Immature natural killer cell (primary cell): Measurements from ENCODE around the gene ZNF485. TPM values are rescaled to one million over a fixed set of nuclear protein-coding genes. Genes with fewer than 3 reads are reported as not detected.
"Not testable (repeated sequence)": the region's sequence is repeated elsewhere in the genome, so short reads cannot be mapped to it uniquely, and the experiment has no call there.

Experiments used
- DNase-seq, 3 donors: peaks; one replicate each; pipeline ENCODE4 v3.0.0; 2022; ENCODE audit warnings: mixed read lengths in 1 of 3
- H3K27ac Mint-ChIP-seq, 6 donors: one replicate each; pipeline ENCODE4 v1.8.0; 2020; ENCODE audit warnings: mixed read lengths in 6 of 6, mild to moderate bottlenecking in 5 of 6, inconsistent platforms in 4 of 6, moderate library complexity in 3 of 6
- H3K27me3 Mint-ChIP-seq, 3 donors: one replicate each; pipeline ENCODE4 v1.8.0; 2020 to 2021; ENCODE audit warnings: low read depth in 3 of 3, mild to moderate bottlenecking in 3 of 3, mixed read lengths in 3 of 3, moderate library complexity in 3 of 3, inconsistent platforms in 1 of 3
- H3K36me3 Mint-ChIP-seq, 3 donors: one replicate each; pipeline ENCODE4 v1.8.0; 2020; ENCODE audit warnings: mixed read lengths in 3 of 3, inconsistent platforms in 2 of 3, mild to moderate bottlenecking in 2 of 3
- H3K4me1 Mint-ChIP-seq, 2 donors: one replicate each; pipeline ENCODE4 v1.8.0; 2020; ENCODE audit warnings: inconsistent platforms in 2 of 2, mild to moderate bottlenecking in 2 of 2, mixed read lengths in 2 of 2, moderate library complexity in 1 of 2
- H3K4me3 Mint-ChIP-seq, 5 donors: one replicate each; pipeline ENCODE4 v1.8.0; 2020; ENCODE audit warnings: mild to moderate bottlenecking in 5 of 5, mixed read lengths in 5 of 5, inconsistent platforms in 3 of 5, moderate library complexity in 3 of 5
- H3K9me3 Mint-ChIP-seq, 6 donors: one replicate each; pipeline ENCODE4 v1.8.0; 2020; ENCODE audit warnings: mild to moderate bottlenecking in 6 of 6, mixed read lengths in 6 of 6, inconsistent platforms in 4 of 6, moderate library complexity in 3 of 6
- polyA plus RNA-seq, 3 donors: library from polyadenylated mRNA; unstranded; fragments of 300-500 nt; fragmentation: Illumina TruSeq; gene quantifications; one replicate each; pipeline ENCODE4 v1.2.3, GENCODE V29; 2021

ZNF485 gene
- polyA plus RNA-seq, 3 donors from 2014 or later, result 2.4 to 6.4 TPM; not detected in 1

DNA sequence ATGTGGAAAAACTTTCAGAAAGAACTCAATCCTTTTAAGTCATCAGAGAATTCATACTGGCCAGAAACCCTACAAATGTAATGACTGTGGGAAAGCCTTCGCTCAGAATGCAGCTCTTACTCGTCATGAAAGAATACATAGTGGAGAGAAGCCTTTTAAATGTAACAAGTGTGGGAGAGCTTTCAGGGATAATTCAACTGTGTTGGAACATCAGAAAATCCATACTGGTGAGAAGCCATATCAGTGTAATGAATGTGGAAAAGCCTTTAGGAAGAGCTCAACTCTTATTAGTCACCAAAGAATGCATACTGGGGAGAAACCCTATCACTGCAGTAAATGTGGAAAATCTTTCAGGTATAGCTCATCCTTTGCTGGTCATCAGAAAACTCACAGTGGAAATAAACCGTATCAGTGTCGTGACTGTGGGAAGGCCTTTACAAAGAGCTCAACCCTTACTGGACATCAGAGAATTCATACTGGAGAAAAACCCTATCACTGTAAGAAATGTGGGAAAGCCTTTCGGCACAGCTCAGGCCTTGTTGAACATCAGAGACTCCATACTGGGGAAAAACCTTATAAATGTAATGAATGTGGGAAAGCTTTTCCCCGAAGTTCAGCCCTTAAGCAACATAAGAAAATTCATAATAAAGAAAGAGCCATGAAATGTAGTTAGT, 10.6 kb downstream of the ZNF485 start:
- peaks cover 47 to 62% (median 58%) of the 10 kb centered on the region in 3 donors for H3K36me3 Mint-ChIP-seq
- H3K27ac Mint-ChIP-seq, result peak overlapping the region in 1 of 6 donors; percentile 12
- peaks cover 0 to 1% (median 0%) of the 10 kb centered on the region in 3 donors for H3K27me3 Mint-ChIP-seq
- peaks cover 0 to 12% of the 10 kb centered on the region in 2 donors for H3K4me1 Mint-ChIP-seq
- H3K9me3 Mint-ChIP-seq, result peaks cover 13 to 58% (median 33%) of the 10 kb centered on the region in 6 donors
- no peak overlapping the region for H3K4me3 Mint-ChIP-seq
- DNase-seq, result no peak

DNA sequence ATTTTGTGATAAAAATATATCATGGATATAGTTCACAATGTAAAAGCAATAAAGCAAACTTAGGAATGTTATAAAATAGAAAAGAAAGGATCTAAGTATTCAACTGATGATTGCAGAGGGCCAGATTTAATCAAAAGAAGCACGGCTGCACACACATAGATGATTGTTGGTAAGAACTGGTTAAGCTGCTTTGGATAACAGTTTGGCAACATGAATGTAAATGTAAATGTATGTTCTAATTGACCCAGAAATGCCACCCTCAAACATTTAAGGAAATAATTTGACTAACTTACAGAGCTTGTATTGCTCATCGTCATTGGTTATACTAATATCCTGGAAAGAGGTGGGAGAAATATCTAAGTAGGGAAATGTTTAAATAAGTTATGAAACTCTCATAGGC, 13.1 kb downstream of the ZNF485 start:
- Mint-ChIP-seq H3K27me3 (peaks cover 0 to 3% (median 0%) of the 10 kb centered on the region in 3 donors), H3K27ac (no peak overlapping the region), H3K9me3 (peaks cover 13 to 58% (median 34%) of the 10 kb centered on the region in 6 donors), H3K36me3 (peaks cover 35 to 48% (median 40%) of the 10 kb centered on the region in 3 donors), H3K4me3 (no peak overlapping the region), H3K4me1 (peaks cover 13 to 34% of the 10 kb centered on the region in 2 donors)
- no peak for DNase-seq

DNA sequence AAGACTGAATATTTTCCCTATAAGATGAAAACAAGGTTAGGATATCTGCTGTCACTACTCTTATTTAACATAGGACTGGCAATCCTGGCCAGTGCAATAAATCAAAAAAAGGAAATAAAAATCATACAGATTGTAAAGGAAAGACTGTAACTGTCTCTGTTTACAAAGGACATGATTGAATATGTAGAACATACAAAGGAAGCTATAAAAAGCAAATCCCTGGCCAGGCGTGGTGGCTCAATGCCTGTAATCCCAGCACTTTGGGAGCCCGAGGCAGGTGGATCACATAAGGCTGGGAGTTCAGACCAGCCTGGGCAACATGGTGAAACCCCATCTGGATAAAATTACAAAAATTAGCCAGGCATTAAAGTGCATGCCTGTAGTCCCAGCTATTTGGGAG, 15.8 kb downstream of the ZNF485 start:
- Mint-ChIP-seq H3K4me3 (peak overlapping the region in 3 of 5 donors; percentile 33 to 93 (median 82)), H3K27me3 (peaks cover 0 to 3% (median 2%) of the 10 kb centered on the region in 3 donors), H3K36me3 (peaks cover 11 to 23% (median 17%) of the 10 kb centered on the region in 3 donors), H3K9me3 (peaks cover 4 to 35% (median 18%) of the 10 kb centered on the region in 6 donors), H3K4me1 (peaks cover 13 to 28% of the 10 kb centered on the region in 2 donors), H3K27ac (peak overlapping the region in 3 of 6 donors; percentile 23 to 63 (median 53))
- no peak for DNase-seq

DNA sequence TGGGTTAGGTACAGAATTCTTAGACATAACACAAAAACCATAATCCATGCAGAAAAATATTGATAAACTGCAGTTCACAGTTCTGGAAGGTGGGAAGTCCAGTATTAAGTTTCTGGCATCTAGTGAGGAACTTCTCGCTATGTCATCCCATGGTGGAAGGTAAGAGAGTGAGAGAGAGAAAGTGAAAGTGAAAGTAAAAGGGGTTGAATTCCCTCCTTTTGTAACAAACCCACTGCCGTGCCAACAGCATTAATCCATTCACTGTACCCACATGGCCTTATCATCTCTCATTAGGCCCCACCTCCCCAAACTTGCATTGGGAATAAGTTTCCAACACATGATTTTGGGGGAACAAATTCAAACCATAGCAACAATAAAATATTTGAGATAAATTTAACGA, 17.1 kb downstream of the ZNF485 start:
- peak overlapping the region; percentile 37 to 93 (median 88) for H3K27ac Mint-ChIP-seq
- peak overlapping the region; percentile 82 to 93 (median 82) for H3K4me3 Mint-ChIP-seq
- peaks cover 7 to 17% (median 13%) of the 10 kb centered on the region in 3 donors for H3K36me3 Mint-ChIP-seq
- H3K4me1 Mint-ChIP-seq, result peaks cover 13 to 28% of the 10 kb centered on the region in 2 donors
- DNase-seq, result peak; percentile 27 to 52 (median 41)
- peaks cover 4 to 25% (median 10%) of the 10 kb centered on the region in 6 donors for H3K9me3 Mint-ChIP-seq
- peaks cover 0 to 4% (median 2%) of the 10 kb centered on the region in 3 donors for H3K27me3 Mint-ChIP-seq

DNA sequence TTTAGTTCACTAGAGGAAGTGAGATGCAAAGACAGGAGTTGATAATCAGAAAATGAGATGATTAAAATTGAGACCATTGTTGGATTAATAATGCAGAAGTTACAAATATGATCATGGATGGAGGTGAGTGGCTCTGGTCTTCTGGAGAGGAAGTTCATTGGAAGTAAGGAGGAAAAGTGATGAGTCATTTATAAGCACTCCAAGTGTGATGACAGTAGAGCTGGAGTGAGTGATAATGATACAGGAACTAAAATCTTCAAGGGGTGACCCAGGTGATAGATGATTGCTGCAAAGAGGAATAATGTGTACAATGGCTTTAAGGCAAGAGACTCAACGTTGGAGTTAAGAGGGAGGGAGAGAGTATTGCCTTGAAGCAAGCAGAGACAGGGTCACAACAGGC, 21.7 kb downstream of the ZNF485 start:
- Mint-ChIP-seq H3K36me3 (peaks cover 0 to 4% (median 0%) of the 10 kb centered on the region in 3 donors), H3K9me3 (peaks cover 0 to 5% (median under 1%) of the 10 kb centered on the region in 6 donors), H3K27me3 (peaks cover 0 to 3% (median 2%) of the 10 kb centered on the region in 3 donors), H3K27ac (no peak overlapping the region), H3K4me3 (no peak overlapping the region), H3K4me1 (peaks cover 7 to 11% of the 10 kb centered on the region in 2 donors)
- no peak for DNase-seq

DNA sequence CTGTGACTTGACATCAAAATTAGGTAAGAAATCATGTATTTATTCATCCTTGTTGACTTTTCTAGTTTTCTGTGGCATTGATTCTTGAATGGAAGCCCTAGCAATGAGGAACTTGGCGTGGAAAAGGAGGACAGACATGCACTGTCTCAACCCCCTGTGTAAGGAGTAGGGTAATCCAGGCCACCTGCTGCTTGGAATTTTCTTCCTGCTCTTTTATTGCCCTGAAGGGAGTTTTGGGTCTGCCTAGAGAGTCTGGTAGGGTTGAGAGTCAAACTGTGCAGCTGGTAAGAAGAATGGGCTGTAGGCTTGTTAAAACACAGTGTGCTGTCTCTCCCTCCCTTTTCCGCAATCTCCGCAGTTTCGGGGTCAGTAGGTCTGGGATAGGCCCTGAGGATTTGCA, 22.7 kb downstream of the ZNF485 start:
- peaks cover 0 to 8% (median 3%) of the 10 kb centered on the region in 6 donors for H3K9me3 Mint-ChIP-seq

DNA sequence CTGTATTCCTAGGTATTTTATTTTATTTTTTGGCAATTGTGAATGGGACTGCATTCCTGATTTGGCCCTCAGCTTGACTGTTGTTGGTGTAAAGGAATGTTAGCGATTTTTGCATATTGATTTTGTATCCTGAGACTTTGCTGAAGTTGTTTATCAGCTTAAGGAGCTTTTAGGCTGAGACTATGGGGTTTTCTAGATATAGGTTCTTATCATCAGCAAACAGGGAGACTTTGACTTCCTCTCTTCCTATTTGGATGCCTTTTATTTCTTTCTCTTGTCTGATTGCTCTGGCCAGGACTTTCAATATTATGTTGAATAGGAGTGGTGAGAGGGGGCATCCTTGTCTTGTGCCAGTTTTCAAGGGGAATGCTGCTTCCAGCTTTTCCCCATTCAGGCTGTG, 29.6 kb downstream of the ZNF485 start:
- not testable (repeated sequence) for DNase-seq, H3K27ac Mint-ChIP-seq, H3K4me3 Mint-ChIP-seq, H3K4me1 Mint-ChIP-seq, H3K27me3 Mint-ChIP-seq
- Mint-ChIP-seq H3K36me3 (peaks cover 4 to 13% (median 9%) of the 10 kb centered on the region in 3 donors), H3K9me3 (peaks cover 15 to 68% (median 42%) of the 10 kb centered on the region in 6 donors)

More for the DNA sequence above, 22.7 kb downstream of the ZNF485 start:
- no peak for DNase-seq
- no peaks in the 10 kb centered on the region for H3K36me3 Mint-ChIP-seq
- peaks cover 0 to 3% (median 2%) of the 10 kb centered on the region in 3 donors for H3K27me3 Mint-ChIP-seq
- H3K27ac Mint-ChIP-seq, result no peak overlapping the region
- H3K4me3 Mint-ChIP-seq, result no peak overlapping the region
- peaks cover 0 to under 1% of the 10 kb centered on the region in 2 donors for H3K4me1 Mint-ChIP-seq

DNA sequence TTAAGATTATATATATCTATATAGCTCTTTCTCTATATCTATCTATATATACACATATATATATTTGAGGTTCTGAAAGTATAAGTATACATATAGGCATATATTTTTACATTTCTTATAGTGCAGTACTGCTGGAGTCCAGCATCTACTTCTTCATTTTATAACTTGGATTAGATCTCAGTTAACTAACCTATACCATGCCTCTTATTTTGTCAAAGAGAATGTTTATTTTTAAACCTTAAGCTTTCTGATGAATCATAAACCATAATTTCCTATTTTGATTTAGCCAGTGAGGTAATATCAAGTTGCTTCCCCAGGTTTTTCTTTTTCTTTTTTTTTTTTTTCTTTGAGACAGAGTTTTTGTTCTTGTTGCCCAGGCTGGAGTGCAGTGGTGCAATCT, 34.4 kb downstream of the ZNF485 start:
- peaks cover 0 to 8% (median 2%) of the 10 kb centered on the region in 3 donors for H3K27me3 Mint-ChIP-seq
- H3K27ac Mint-ChIP-seq, result no peak overlapping the region
- peaks cover 32 to 90% (median 64%) of the 10 kb centered on the region in 6 donors for H3K9me3 Mint-ChIP-seq
- no peak overlapping the region for H3K4me3 Mint-ChIP-seq
- H3K36me3 Mint-ChIP-seq, result peaks cover 29 to 40% (median 35%) of the 10 kb centered on the region in 3 donors
- no peak for DNase-seq
- H3K4me1 Mint-ChIP-seq, result peaks cover 0 to 1% of the 10 kb centered on the region in 2 donors

DNA sequence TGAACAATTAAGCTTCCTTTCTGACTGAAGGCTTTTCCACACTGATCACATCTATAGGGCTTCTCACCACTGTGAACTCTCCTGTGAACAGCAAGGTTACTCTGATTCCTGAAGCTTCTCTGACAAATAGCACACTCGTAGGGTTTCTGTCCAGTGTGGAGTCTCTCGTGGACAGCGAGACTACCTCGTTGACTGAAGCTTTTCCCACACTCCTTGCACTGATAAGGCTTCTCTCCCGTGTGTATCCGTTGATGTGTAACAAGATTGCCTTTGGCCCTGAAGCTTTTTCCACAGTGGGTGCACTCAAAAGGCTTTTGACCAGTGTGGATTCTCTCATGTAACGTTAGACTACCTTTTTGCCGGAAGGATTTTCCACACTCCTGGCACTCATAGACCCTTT, 38.0 kb downstream of the ZNF485 start:
- Mint-ChIP-seq H3K9me3 (peaks cover 40 to 80% (median 62%) of the 10 kb centered on the region in 6 donors), H3K27me3 (peaks cover 2 to 4% (median 3%) of the 10 kb centered on the region in 3 donors), H3K36me3 (peaks cover 37 to 39% (median 38%) of the 10 kb centered on the region in 3 donors), H3K4me1 (peaks cover 23 to 30% of the 10 kb centered on the region in 2 donors), H3K27ac (no peak overlapping the region), H3K4me3 (no peak overlapping the region)
- no peak for DNase-seq

DNA sequence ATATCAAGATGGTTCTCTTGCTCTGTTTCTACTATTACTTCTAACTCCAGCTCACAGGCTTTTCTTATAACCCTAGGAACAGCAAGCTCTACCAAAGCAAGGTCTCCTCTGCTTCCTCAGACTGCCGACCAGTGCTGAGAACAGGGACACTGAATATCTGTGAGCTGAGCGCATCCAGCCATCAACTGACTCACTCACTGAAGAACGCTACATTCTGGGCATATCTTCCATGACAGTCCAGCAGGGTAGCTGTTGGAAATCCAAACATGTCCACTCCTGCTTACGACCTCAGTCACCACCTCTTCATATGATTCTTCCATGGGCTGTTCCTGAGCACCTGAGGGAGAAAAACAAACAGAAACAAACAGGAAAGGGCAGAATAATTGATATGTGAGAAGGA, 39.6 kb downstream of the ZNF485 start:
- DNase-seq, result no peak
- H3K9me3 Mint-ChIP-seq, result peaks cover 35 to 64% (median 57%) of the 10 kb centered on the region in 6 donors
- H3K36me3 Mint-ChIP-seq, result peaks cover 37 to 39% (median 38%) of the 10 kb centered on the region in 3 donors
- H3K27me3 Mint-ChIP-seq, result peaks cover 2 to 6% (median 3%) of the 10 kb centered on the region in 3 donors
- peak overlapping the region in 2 of 5 donors; percentile 6 to 11 for H3K4me3 Mint-ChIP-seq
- H3K27ac Mint-ChIP-seq, result peak overlapping the region in 3 of 6 donors; percentile 22 to 67 (median 60)
- peaks cover 26 to 37% of the 10 kb centered on the region in 2 donors for H3K4me1 Mint-ChIP-seq

DNA sequence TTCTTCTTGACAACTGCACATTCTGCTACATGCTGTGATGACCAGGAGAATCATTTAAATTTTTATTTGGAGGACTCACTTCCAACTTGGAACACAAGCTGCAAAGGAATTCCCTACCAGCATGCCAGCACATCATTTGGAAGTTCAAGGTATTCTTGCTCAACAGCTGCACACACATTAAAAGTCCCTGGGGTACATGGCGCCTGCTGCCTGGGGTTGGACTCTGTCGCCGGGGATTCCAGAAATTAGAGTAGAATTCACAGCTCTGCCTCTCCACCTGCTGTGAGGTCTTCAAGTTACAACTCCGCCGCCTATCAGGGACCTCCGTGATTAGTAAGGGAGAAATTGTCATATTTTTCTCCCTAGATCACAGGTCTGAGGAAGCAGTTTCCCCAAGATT, 41.3 kb downstream of the ZNF485 start:
- Mint-ChIP-seq H3K36me3 (peaks cover 37 to 39% (median 38%) of the 10 kb centered on the region in 3 donors), H3K27me3 (peaks cover 2 to 6% (median 5%) of the 10 kb centered on the region in 3 donors)

DNA sequence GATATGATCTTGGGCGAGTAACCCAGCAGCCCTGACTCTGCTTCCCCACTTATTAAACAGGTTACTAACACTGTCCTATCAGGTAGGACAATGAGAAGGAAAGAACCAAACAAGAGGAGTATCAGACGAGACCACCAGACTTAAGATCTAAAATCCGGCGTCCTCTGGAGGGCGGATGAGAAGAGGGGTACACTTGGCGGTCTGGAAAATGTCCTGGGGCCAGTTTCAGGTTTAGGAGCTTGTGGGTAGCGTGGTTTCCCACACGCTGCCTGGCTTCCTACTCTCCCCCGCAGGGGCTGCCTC, 41.8 kb downstream of the ZNF485 start:
- Mint-ChIP-seq H3K36me3 (peaks cover 34 to 39% (median 36%) of the 10 kb centered on the region in 3 donors), H3K4me3 (peak overlapping the region; percentile 91 to 96 (median 95)), H3K4me1 (peaks cover 26 to 37% of the 10 kb centered on the region in 2 donors), H3K27ac (peak overlapping the region; percentile 88 to 95 (median 91)), H3K27me3 (peaks cover 2 to 6% (median 6%) of the 10 kb centered on the region in 3 donors), H3K9me3 (peaks cover 27 to 44% (median 40%) of the 10 kb centered on the region in 6 donors)
- DNase-seq, result no peak

More for the DNA sequence above, 41.3 kb downstream of the ZNF485 start:
- Mint-ChIP-seq H3K4me1 (peaks cover 26 to 37% of the 10 kb centered on the region in 2 donors), H3K4me3 (peak overlapping the region; percentile 91 to 96 (median 95)), H3K27ac (peak overlapping the region; percentile 55 to 95 (median 91)), H3K9me3 (peaks cover 31 to 49% (median 45%) of the 10 kb centered on the region in 6 donors)
- no peak for DNase-seq

DNA sequence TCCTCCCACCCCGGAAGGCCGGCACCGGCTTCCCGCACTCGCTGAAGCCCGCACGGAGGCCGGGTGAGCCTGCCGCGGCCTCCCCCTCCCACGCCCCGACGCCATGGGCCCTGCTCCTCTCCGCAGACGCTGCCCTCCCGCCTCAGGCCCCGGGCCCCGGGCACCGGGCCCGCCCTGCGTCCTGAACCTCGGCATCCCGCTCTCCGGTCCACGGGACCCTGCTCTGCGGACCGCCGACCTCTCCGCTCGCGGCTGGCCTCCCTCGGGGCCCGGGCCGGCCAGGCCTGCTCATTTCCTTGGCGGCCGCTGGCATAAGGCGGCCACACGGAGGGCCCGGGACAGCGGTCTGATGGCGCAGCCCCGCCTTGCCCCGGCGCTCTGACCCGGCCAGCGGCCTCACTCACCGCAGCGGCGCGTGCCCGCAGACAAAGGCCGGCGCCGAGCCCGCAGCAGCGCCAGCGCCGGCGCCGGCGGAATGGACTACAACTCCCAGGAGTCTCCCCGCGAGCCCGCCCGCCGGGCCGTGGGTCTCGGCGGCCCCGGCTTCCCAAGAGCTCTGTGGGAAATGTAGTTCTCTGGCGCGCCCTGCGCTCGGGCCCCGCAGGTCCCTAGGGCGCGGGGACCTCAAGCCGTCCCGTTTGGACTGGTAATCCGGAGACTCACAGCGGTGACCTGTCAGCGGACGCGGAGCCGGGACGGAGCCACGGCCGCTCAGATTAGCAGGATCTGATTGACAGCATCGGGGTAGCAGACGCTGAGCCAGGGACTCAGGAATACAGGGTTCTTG, 42.4 kb downstream of the ZNF485 start, which contains the start of gene ZNF32:
Gene ZNF32, minus strand, starts transcription at position 484 of the 787 bp plus-strand sequence. CDS start 2,748 bp downstream, outside the sequence.
- peaks cover 28 to 34% (median 30%) of the 10 kb centered on the region in 3 donors for H3K36me3 Mint-ChIP-seq
- peak within 1 kb of the TSS; percentile 88 to 95 (median 92) for H3K27ac Mint-ChIP-seq
- H3K9me3 Mint-ChIP-seq, result peaks cover 23 to 39% (median 34%) of the 10 kb centered on the region in 6 donors
- H3K4me3 Mint-ChIP-seq, result peak within 1 kb of the TSS; percentile 91 to 96 (median 95)
- DNase-seq, result peak; percentile 78 to 83 (median 82)
- H3K4me1 Mint-ChIP-seq, result peaks cover 26 to 37% of the 10 kb centered on the region in 2 donors
- H3K27me3 Mint-ChIP-seq, result peaks cover 2 to 6% (median 6%) of the 10 kb centered on the region in 3 donors
